HG03469 (cell line): ENCODE data around the gene ZNF35.
A peak's percentile ranks its signal among the peaks of the same experiment; 100 is the strongest.
"Not testable (repeated sequence)": the region's sequence is repeated elsewhere in the genome, so short reads cannot be mapped to it uniquely, and the experiment has no call there.

Experiments used
- ATAC-seq: cut with Tn5 transposase; IDR thresholded peaks from one replicate; pipeline ENCODE4 v1.9.1; 2021; ENCODE audit warnings: mild to moderate bottlenecking, moderate library complexity, moderate number of reproducible peaks; ENCODE audit not compliant: unreplicated experiment

ZNF35 gene

DNA sequence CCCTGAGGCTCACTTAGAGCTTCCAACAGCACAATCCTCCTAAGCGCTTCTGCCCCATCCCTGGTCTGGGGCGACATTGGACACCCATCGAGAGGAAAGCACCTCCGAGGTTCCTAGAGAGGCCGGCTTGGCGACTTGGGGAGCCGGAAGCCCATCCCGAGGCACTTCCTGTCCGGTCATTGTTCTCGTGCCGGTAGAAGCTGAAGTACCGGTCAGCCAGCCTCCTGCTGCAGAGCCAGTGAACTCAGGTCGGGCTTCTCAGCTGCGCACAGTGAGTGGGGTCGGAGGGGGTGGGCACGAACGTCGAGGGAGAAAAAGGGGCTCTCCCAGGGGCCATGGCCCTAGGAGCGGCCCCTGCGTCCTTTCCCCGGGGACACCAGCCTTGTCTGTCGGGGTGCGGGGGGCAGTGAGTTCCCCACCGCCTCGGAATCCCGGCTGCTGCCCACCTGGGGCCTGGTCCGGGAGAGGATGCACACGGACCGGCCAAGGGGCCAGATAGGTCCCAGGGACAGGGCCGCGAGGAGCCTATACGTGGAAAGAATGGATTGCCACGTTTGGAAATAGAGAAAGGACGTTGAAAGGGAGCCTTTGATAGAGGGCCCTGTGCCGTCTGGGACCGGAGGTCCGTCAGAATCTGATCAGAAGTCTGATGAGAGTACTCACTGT is at the start of gene ZNF35:
TSS of gene ZNF35 (plus strand) at position 169 of the 666 bp plus-strand sequence. CDS start 2,336 bp downstream, outside the sequence.
- ATAC-seq: peak; percentile 67

DNA sequence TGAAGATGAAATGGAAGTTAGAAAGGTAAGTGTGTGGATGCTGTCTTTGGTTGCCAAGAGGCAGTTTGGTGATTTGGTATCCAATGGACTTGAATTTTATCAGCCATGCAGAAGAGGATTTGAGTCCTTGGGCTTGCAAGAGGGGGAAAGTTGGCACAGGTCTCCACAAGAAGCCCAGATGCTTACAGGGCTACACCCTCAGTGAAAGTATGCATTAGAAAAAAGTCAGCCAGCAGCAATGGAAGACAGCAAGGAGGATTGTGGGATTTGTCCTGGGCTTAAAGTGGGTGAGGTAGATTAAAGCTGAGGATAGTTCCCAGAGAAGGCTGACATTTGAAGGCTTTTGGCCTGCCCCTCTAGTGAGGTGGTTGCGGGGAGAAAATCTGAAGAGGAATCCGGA is 46.8 kb upstream of the ZNF35 start:
- no peak for ATAC-seq

DNA sequence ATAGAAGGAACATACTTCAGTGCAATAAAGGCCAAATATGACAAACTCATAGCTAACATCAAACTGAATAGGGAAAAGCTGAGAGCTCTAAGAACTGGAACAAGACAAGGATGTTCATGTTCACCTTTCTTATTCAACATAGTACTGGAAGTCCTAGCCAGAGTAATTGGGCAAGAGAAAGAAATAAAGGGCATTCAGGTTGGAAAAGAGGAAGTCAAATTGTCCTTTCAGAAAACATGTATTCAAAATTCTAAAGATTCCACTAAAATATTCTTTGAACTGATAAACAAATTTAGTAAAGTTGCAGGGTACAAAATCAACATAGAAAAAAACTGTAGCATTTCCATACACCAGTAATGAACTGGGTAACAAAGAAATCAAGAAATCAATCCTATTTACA is 35.9 kb upstream of the ZNF35 start:
- no peak for ATAC-seq

DNA sequence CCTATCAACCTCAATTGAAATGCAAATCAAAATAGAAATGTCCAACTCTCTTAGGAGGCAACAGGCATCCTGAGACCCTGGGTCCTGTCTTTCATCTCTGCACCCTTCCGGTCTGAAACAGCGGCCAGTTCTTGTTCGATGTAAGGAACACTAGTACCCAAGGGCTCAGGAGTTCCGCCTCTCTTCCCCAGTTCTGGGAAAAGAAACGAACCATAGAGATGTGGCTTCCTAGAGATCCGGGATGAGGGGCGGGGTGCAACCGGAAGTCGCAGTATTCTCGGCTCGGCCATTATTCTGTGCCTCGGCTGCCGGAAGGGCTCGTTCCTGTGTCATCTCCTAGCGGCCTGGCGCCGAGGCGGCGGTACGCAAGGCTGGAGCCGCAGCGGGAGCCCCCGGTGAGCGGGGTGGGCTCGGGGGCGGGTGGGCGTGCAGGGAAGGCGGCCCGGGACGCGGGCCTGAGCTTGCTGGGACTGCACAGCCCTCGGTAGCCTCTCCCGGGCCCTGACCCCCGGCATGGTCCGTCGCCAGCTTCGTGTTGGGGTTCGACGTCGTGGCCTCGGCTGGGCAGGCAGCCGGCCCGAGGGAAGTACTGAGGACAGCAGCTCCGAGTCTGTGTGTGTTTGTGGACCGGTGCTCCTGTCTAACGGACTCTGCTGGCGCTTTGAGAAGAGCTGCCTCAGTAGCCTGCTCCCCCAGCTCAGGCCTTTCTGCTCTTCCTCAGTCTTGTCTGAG is 23.6 kb upstream of the ZNF35 start, which contains the start of gene ZNF197:
TSS of gene ZNF197 (plus strand) at position 288 of the 732 bp plus-strand sequence. CDS start 4,119 bp downstream, outside the sequence.
- peak; percentile 62 for ATAC-seq

DNA sequence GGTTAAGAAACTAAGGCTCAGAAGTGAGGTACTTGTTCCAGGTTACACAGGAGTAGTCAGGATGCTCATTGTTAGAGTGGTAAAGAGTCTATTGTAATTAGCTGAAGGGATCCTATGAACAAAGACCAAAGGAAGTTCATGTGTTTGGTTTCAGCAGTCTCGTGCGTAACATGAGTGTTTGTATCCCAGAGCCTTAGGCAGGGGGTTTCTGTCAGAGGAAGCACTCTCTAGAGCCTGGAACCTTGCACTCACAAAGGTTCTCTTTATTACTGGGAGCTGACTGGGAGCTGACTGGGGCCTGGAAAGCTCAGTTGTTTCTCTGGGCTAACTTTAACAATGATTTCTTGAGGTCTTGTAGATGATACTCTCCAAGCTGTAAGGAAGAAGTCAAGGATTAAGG is 19.8 kb upstream of the ZNF35 start:
- ATAC-seq: no peak

DNA sequence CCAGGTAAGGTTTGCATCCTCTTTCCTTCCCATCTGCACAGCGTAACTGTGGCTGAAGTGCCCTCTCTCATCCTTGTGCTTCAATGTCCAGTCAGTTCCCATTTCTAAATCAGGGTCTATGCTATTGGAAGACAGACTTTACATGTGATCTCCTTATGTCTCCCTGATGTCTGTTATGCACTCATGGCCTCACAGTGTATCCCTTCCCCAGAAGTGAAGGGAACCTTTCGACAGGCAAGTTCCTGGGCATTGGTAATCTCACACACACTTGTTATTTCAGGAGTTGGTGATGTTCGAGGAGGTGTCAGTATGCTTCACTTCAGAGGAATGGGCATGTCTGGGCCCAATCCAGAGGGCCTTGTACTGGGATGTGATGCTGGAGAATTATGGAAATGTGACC is 16.3 kb upstream of the ZNF35 start:
- ATAC-seq: no peak

DNA sequence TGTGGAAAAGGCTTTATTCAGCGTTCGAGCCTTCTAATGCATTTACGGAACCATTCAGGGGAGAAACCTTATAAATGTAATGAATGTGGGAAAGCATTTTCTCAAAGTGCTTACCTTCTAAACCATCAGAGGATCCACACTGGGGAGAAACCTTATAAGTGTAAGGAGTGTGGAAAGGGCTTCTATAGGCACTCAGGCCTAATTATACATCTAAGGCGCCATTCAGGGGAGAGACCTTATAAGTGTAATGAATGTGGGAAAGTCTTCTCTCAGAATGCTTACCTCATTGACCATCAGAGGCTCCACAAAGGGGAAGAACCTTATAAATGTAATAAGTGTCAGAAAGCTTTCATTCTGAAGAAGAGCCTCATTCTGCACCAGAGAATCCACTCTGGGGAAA is 6.2 kb upstream of the ZNF35 start:
- ATAC-seq: no peak

DNA sequence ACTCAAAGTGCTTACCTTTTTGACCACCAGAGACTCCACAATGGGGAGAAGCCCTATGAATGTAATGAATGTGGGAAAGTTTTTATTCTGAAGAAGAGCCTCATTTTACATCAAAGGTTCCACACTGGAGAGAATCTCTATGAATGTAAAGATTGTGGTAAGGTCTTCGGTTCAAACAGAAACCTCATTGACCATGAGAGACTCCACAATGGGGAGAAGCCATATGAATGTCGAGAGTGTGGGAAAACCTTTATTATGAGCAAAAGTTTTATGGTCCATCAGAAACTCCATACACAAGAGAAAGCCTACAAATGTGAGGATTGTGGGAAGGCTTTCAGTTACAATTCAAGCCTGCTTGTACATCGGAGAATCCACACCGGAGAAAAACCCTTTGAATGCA is 5.5 kb upstream of the ZNF35 start:
- no peak for ATAC-seq

DNA sequence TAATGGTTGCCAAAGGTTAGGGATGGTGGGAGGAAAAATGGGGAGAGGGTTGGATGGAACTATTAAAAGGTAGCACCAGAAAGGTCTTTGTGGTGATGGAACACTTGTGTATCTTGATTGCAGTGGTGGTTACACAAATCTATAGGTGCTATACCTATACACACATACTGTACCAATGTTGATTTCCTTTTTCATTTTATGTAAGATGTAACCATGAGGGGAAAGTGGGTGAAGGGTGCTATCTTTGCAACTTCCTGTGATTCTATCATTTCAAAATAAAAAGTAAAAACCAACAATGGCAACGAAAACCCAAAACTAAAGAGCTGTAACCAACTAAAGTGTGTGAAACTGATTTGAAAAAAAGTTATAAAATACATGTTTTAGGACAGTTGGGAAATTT is 761 bp upstream of the ZNF35 start:
- no peak for ATAC-seq

DNA sequence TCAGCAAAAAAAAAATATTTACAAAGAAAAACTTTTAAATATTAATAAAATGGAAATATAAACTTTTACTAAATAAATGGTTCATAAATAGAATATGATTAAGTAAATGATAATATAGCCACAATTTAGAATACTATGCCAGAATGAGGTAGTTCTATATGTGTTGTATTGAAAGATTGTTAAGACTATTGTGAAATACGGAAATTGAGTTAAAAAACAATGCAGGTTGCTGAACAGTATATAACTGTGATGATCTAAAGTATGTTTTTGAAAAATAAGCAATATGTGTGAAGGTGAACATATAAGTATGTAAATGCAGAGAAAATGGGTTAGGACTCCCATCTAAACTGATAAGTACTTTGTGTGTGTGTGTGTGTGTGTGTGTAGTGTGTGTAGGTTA is 1.2 kb downstream of the ZNF35 start:
- no peak for ATAC-seq

DNA sequence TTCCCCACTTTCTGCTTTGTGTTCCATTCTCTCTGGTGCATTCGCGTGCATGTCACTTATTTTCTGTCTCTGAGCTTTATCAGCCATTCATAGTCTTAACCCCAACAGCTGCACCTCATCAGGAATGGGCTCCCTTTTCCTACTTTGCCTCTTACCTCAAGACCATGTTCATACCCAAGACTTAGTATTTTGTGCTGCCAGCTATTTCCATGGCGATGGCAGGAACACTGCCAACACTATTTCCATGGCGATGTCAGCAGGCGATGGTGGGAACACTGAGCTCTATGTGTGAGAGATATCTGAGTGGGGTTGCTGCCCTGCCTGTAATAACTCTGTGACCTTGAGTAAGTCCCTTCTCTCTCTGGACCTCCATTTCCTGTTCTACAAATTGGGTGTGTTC is 5.5 kb downstream of the ZNF35 start:
- ATAC-seq: no peak

DNA sequence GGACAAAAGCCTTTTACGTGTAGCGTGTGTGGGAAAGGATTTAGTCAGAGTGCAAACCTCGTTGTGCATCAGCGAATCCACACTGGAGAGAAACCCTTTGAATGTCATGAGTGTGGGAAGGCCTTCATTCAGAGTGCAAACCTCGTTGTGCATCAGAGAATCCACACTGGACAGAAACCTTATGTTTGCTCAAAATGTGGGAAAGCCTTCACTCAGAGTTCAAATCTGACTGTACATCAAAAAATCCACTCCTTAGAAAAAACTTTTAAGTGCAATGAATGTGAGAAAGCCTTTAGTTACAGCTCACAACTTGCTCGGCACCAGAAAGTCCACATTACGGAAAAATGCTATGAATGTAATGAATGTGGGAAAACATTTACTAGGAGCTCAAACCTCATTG is 10.5 kb downstream of the ZNF35 start:
- no peak for ATAC-seq

DNA sequence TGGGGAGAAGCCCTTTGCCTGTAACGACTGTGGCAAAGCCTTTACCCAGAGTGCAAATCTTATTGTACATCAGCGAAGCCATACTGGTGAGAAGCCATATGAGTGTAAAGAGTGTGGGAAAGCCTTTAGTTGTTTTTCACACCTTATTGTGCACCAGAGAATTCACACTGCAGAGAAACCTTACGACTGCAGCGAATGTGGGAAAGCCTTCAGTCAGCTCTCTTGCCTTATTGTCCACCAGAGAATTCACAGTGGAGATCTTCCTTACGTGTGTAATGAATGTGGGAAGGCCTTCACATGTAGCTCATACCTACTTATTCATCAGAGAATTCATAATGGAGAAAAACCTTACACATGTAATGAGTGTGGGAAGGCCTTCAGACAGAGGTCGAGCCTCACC is 10.9 kb downstream of the ZNF35 start:
- ATAC-seq: no peak

DNA sequence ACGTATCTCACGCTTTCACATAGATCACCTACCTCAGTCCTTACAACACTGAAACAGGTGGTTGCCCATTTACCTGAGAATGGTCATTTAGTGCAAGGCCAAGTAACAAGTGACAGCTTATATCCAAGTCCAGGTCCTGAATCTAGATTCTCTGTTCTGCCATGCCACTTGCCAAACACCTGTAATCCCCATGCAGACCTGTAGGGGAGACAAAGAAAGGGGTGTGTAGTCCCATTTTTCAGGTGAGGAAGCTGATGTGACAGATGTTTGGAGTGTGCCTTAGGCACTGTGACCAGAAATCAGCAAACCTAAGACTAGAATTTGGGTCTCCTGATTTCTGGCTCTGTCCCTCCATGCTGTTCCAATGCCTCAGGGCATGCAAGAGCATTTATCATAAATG is 12.7 kb downstream of the ZNF35 start:
- no peak for ATAC-seq

DNA sequence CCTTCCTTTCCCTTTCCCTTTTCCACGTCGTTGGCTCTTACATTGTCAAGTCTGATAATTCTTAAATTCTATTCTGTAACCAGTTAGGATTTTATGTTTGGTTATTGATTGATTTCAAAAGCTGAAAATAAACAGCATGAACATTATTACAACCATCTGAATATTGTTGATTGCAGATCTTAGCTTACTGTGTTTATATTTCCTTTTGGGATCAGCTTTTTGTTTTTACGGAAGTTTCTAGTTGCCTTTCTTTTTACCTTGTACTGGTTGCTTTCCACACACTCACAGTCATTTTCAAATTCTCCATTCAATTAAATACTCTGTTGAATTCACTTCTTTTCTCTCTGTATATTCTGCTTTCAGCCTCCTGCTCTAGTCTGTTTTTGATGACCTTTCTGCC is 16.6 kb downstream of the ZNF35 start:
- ATAC-seq: no peak

DNA sequence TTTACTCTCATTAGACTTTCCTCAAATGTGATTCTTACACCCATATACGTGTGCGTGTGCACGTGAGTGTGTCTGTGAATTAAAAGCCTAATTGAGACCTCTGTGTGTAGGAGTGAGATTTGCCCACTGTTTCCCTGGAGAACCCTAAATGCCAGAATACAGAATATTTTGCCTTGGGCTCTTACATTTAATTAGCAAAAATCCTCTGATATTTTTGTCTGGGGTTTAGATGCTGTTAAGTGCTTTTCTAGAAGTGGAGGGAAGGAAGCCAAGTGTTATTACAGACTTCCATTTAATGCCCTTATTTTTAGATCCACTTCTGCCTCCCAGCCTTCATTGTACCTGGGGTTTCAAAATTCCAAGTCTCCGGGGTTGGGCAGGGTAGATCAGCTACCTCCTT is 17.8 kb downstream of the ZNF35 start:
- no peak for ATAC-seq

DNA sequence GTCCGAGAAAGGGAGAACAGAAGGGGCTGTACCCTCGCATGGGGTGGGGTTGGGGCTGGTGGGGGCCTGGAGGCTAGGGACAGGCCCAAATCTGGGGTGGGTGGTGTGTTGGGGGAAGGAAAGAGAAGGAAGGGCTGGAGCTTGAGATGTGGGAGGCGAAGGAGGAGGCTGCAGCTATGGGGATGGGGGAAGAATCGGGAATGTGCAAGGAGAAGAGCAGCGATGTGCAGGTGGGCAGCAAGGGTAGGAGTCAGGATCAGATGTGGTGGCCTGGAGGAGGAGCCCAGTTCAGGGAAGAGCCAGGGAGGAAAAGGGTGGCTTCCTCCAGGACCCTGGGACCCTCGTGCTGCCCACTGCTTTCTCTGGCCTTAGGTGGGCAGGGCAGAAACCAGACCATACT is 21.2 kb downstream of the ZNF35 start:
- ATAC-seq: no peak

DNA sequence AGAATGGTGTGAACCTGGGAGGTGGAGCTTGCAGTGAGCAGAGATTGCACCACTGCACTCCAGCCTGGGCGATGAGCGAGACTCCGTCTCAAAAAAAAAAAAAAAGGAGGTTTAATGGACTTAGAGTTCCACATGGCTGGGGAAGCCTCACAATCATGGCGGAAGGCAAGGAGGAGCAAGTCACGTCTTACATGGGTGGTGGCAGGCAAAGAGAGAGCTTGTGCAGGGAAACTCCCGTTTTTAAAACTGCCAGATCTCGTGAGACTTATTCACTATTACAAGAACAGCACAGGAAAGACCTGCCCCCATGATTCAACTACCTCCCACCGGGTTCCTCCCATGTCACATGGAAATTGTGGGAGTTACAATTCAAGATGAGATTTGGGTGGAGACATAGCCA is 24.9 kb downstream of the ZNF35 start:
- not testable (repeated sequence) for ATAC-seq

DNA sequence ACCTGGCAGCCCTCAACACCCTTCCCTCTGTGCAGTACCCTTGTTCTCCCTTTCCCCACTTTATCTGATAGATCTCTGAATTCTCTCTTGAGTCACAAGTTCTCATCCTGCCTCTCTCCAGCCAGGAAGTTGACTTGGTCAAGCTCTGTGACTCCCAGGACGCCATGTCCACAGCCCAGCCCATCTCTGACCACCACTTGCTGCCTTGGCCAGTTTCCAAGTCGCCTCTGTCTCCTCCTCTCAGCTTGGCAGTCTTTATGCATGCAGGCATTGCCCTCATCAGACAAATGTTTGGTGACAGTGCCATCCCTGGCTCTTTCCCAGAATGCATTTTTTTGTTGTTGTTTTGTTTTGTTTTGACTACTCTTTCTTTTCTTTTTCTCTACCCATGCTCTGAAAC is 25.7 kb downstream of the ZNF35 start:
- no peak for ATAC-seq

DNA sequence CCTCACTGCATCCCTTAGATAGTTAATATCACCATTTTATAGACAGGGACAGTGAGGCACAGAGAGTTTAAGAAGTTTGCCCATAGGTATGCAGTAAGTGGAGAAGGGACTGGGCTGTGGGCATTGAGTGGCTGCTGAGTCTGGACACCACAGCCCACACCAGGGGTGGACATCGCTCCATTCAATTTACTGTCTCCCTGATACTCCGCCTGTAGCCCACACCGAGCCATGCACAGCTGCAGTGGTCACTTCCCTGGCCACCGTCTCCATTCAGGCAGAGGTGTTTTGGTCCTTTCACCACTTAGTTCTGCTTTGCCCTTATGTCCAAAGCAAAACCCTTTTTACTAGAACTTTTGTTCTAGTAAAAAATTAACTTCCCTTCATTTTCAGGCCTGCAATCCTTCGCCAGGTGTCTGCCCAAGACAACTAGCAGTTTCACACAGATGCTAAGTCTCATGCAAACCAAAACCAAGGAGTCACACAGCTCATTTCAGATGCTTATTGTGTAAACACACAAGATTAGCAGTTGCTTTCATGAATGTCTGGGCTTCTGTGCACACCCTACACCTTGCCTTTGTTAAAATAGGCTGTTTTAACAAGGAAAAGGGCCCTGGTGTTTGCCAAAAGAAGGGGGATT is 30.1 kb downstream of the ZNF35 start:
- ATAC-seq: no peak

DNA sequence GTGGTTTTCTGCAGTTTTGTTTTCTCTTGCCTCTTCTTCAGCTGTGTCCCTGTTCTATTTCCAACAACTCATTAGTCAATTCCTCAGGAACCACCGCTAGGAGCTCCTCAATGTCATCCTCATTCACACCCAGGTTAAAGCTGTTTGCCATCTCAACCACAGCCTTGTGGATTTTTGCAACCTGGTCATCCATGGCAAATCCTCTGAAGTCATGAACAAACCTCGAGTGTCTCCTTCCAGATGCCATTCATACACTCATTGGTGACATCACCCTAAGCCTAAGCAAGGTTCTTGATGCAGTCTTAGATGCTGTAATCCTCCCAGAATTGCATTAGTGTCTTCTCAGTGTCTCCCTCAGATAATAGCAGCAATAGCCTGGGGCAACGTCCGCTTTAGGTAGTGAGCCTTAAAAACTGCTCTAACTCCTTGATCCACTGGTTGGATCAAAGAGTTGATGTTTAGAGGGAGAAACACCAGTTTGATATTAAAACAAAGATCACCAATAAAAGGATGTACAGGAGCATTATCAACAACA is 32.5 kb downstream of the ZNF35 start:
- ATAC-seq: no peak
